Measurements from ENCODE around the gene CWC25.
"Not testable (repeated sequence)": the region's sequence is repeated elsewhere in the genome, so short reads cannot be mapped to it uniquely, and the experiment has no call there.

CWC25 gene

GRCh38 chr17:38824899-38825761 lies at the start of gene CWC25:
Gene CWC25, minus strand, starts transcription at chr17:38825321. Its CDS starts 138 bp downstream, at chr17:38825183.
- FAIRE-seq (no peak), DNase-seq (ENCODE audit: low spot score) (peak; percentile 93)

DNA sequence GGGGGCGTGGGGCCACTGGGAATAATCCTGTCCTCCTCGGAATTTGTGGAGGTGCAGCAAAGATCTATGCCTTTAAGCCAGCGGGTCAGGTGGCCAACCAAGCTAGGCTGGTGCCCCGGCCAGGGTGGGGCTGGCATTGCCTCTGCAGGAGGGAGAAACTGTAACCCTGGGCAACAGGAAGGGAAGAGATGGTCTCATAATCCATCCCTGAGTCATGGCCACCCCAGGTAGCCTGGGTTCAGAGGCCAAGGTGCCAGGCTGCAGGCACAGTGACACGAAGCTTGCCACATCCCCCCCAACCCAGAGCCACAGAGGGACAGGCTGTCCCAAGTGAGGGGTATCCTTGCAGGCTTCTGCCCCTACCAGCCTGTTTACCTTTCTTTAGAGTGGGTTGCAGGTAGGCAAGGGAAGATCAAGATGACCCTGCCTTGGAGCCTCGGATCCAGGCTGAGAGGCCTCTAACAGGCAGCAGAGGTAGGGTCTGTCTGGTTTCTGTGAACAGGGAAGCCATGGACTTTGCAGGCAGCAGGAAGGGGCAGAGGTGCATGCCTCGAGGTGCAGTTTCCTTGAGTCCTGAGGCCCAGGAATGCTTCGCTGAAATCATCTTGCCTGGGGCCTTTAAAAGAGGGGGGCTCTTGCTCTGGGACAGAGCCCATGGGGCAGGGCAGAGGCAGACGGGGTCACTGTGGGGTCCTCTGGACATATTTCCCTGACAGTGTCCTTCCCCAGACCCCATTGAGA lies 48.7 kb upstream of the CWC25 start:
- DNase-seq (ENCODE audit: low spot score) (no peak), FAIRE-seq (no peak)

DNA sequence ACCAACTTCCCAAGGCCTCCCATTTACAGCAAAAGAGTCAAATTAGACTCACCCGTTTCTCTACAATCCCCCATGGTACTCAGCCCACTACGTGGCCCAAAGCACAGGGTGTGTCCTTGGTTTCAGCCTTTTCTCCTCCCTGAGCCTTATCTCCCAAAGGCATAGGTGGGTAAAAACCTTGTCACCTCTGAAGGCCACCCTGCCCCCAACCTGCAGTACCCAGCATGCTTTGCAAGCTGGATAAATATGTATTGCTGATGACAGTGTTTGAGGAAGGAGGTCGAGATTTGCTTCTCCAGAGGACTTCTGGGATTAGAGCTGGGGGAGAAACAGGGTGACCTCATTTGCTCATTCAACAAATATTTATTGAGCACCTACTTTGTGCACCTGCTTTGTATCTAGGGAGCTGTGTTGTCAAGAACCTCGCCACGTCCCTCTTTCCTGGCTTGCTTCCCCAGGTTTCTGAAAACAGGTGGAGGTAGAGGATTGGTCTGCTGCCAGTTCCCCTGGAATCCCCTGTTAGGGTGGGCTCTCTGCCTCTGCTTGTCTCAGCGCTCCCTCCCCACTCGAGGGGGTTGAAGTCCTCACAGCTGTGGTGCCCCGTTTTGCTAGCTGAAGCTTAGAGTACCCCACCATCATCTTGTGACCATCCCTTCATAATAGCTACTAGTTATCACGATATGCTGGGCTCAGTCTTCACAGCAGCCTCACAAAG lies 47.7 kb upstream of the CWC25 start:
- FAIRE-seq (no peak), DNase-seq (ENCODE audit: low spot score) (no peak)

DNA sequence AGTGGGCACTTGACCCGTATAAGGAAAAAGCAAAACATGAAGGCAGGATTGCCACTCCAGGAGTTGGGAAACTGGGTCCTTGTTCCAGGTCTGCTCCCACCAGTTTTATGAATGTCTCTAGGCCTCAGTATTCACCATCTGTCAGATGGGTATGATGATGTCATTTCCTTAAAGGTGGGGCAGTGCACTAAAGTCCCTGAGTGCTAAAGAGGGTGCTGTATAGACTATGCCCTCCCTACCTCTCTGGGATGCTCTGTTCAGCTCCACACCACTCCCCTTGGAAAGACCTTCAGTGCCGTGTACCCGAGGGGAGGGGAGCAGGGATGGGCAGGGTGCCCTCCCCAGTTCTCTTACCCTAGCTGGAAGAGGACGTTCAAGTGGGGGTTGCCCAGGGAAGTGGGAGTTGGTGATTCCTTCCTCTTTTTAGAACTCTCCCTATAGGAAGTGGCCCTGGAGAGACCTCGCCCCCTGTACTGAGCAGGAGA lies 46.9 kb upstream of the CWC25 start:
- FAIRE-seq (no peak), DNase-seq (ENCODE audit: low spot score) (no peak)

GRCh38 chr17:38871247-38872015 lies 46.3 kb upstream of the CWC25 start:
- FAIRE-seq (peak; percentile 13), DNase-seq (ENCODE audit: low spot score) (peak; percentile 77)

- FAIRE-seq (no peak), DNase-seq (ENCODE audit: low spot score) (peak; percentile 64)
Observed at GRCh38 chr17:38870259-38871165, 45.4 kb upstream of the CWC25 start.

DNA sequence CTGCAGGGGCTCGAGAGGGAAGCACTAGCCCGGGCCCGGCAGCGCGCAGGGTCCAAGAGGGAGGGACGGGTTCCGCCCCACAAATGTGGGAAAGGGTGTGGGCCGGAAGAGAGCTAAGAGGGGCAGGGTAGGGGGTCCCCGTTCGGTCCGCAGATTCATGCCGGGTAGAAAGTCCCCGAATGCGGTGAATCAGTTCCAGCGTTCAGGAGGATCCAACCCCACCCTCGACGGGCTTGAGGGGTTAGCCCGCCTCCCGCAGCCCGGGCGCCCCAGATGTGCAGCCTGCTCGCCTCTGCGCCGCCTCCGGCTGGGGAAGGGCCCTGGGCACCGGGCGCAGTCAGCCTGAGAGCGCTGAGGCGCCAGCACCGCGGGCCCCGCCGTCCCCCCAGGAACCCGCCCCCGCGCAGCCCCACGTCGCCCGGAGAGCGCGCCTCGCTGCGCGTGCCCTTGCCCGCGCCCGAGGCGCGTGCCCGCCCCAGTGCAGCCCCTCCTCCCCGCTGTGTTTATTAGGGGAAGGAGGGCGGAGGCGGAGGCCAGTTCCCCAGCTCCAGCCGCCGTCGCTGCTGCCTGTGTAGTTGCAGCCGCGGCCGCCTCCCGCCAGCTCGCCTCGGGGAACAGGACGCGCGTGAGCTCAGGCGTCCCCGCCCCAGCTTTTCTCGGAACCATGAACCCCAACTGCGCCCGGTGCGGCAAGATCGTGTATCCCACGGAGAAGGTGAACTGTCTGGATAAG lies 44.6 kb upstream of the CWC25 start, which contains the start of gene LASP1:
Gene LASP1, plus strand, starts transcription at position 533 of the 733 bp plus-strand sequence. Its CDS starts 132 bp downstream, at position 665.
- DNase-seq (ENCODE audit: low spot score) (peak; percentile 93), FAIRE-seq (no peak)

DNA sequence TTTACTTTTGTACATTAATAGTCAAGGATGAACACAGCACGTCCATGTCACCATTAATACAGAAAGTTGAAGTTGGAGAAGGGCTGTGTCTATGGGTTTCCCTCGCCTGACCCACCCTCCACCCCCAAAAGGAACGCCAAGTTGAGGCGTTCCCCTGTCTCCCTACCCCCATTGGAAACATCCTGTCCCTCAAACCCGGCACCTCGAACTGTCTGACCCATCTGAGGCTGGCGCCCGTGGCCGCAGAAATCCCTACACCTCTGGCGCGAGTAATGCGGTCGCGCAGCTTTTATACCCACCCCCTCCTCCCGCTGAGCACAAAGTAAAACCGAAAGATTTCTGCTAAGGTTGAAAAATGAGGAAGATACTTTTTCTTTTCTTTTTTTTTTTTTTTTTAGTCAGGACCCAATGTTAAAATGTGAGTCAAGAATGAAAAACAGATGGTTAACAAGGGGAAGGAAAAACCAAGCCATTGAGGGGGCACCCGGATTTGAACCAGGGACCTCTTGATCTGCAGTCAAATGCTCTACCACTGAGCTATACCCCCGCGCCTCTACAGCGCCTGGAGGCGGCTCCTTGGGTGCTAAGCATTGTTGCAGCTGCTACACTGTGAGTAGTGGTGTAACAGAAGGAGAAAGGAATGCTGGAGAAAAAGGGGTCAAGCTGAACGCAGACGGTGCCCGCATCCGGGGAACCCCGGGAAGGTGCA lies 43.9 kb upstream of the CWC25 start:
- peak; percentile 78 for DNase-seq (ENCODE audit: low spot score)
- peak; percentile 23 for FAIRE-seq

GRCh38 chr17:38867968-38868816 lies 43.1 kb upstream of the CWC25 start:
- DNase-seq (ENCODE audit: low spot score) = no peak
- FAIRE-seq = no peak

DNA sequence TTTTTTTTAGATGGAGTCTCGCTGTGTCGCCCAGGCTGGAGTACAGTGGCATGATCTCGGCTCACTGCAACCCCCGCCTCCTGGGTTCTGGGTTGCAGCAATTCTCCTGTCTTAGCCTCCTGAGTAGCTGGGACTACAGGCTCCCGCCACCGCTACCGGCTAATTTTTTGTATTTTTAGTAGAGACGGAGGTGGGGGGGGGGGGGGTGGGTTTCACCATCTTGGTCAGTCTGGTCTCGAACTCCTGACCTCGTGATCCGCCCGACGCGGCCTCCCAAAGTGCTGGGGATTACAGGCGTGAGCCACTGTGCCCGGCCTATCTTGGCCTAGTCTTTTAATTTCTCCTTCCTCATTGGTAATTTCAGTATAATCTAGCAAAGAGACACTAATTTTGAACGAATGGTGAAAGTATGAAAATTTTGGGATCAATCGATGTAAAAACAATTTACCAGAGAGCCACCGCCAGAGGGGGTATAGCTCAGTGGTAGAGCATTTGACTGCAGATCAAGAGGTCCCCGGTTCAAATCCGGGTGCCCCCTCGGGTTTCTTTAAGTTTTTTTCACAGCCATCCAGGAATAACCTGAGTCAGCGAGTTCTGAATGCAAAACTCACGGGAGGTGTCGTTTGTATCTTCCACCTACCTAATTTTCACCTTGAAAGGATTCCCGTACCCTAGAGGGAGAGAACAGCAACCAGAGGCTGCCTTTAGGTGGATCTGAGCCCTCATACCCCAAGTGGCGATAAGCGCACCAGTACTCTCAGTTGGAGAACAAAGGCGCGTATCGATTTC lies 42.3 kb upstream of the CWC25 start:
- no peak for DNase-seq (ENCODE audit: low spot score)
- no peak for FAIRE-seq

- no peak for FAIRE-seq
- DNase-seq (ENCODE audit: low spot score) = no peak
Observed at GRCh38 chr17:38864636-38865398, 39.7 kb upstream of the CWC25 start.

DNA sequence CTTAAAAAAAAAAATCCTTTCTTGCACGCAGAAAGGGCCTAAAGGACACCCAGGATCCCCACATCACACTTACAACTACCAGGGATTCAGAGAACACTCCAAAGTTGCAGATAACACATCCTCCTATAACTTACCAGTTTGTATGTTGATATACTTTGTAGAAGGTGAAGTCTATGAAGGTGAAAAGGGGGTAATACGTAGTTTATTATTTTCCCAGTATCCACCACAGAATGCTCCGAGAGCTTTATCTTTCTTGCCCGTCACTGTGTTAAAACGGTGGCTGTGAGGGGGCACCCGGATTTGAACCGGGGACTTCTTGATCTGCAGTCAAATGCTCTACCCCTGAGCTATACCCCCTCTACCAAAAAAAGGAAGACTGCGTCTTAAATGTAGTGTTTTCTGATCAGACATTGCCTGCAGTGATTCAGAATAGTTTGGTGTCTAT lies 36.3 kb upstream of the CWC25 start:
- no peak for FAIRE-seq
- no peak for DNase-seq (ENCODE audit: low spot score)

- FAIRE-seq (no peak), DNase-seq (ENCODE audit: low spot score) (no peak)
Observed at GRCh38 chr17:38857271-38857670, 32.1 kb upstream of the CWC25 start.

- not testable (repeated sequence) for DNase-seq (ENCODE audit: low spot score); FAIRE-seq
Observed at GRCh38 chr17:38855101-38855714, 30.1 kb upstream of the CWC25 start.

Data from urothelium cell line (cell line).